Neural progenitor cell (in vitro differentiated cells): ENCODE data around the gene NR4A1.

Experiments
- EZH2 ChIP-seq: fragments of 200-600 bp; sonication (generic); IDR thresholded peaks from 2 replicates; pipeline ENCODE4 v1.6.1; 2017; ENCODE audit warnings: antibody characterized with exemption, mild to moderate bottlenecking, moderate library complexity
- EZH2phosphoT487 ChIP-seq: fragments of 200-600 bp; sonication (generic); IDR thresholded peaks from 2 replicates; pipeline ENCODE4 v1.6.1; 2017; ENCODE audit warnings: antibody characterized with exemption
- TF ChIP-seq, protein P1 (sequence below): fragments of 200-600 bp; sonication (generic); IDR thresholded peaks from 2 replicates; pipeline ENCODE4 v1.5.1; 2017; ENCODE audit warnings: antibody characterized with exemption, mild to moderate bottlenecking

DNA sequence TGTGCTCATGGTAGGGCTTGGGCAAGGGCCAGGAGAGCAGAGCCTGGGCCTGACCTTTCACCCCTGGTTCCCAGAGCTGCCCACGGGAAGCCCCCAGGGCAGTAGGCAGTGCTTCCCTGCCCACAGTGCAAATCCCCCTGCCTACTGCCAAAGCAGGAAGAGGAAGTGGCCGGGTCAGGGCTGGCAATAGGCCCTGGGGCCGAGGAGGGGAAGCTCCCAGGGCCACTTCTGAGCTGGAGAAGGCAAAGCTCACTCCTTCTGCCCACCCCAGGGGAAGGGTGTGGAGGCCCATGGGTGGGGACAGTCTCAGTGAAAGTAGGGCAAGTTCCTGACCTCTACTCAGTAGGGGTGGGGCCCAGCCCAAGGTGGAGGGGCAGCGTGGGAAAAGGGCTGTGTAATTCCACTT lies 5.4 kb upstream of the NR4A1 start:
- TF ChIP-seq, protein P1, sequence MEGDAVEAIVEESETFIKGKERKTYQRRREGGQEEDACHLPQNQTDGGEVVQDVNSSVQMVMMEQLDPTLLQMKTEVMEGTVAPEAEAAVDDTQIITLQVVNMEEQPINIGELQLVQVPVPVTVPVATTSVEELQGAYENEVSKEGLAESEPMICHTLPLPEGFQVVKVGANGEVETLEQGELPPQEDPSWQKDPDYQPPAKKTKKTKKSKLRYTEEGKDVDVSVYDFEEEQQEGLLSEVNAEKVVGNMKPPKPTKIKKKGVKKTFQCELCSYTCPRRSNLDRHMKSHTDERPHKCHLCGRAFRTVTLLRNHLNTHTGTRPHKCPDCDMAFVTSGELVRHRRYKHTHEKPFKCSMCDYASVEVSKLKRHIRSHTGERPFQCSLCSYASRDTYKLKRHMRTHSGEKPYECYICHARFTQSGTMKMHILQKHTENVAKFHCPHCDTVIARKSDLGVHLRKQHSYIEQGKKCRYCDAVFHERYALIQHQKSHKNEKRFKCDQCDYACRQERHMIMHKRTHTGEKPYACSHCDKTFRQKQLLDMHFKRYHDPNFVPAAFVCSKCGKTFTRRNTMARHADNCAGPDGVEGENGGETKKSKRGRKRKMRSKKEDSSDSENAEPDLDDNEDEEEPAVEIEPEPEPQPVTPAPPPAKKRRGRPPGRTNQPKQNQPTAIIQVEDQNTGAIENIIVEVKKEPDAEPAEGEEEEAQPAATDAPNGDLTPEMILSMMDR, result no peak
- TF ChIP-seq EZH2 (no peak), EZH2phosphoT487 (no peak)
